Measurements from ENCODE around the gene GRHPR. TPM values are rescaled to one million over a fixed set of nuclear protein-coding genes. Genes with fewer than 3 reads are reported as not detected.

Gene GRHPR
- total RNA-seq, 1 experiment from 2014 or later: 80.7 TPM

- H3K4me3 Mint-ChIP-seq: no peak overlapping the region
- ChIA-PET CTCF (interaction anchor here (1.1 kb wide), 1 partner anchor 46 kb away, joined by 3 read pairs; no protein-coding TSS in a partner anchor), POLR2A (interaction anchor here (1.1 kb wide), 1 partner anchor 8 kb away, joined by 3 read pairs; the partner anchor contains the start of gene ZBTB5)
Measured at GRCh38 chr9:37456817-37457216, 34.3 kb downstream of the GRHPR start.

GRCh38 chr9:37464006-37464405 lies 41.5 kb downstream of the GRHPR start:
- CTCF ChIA-PET: interaction anchor here (0.6 kb wide), 1 partner anchor 18 kb away, joined by 3 read pairs; no protein-coding TSS in a partner anchor
- no peaks in the 10 kb centered on the region for H3K27me3 Mint-ChIP-seq (ENCODE audit: low read depth)
- H3K36me3 Mint-ChIP-seq: peaks cover 12% of the 10 kb centered on the region
- TF ChIP-seq ZMAT4 (CRISPR knock-in tag; IDR thresholded peaks at IDR 0.05) (no peak), RELA (CRISPR knock-in tag; IDR thresholded peaks at IDR 0.05; ENCODE audit: borderline replicate concordance) (no peak), CREM (CRISPR knock-in tag; IDR thresholded peaks at IDR 0.05) (no peak), NFATC4 (CRISPR knock-in tag; IDR thresholded peaks at IDR 0.05) (no peak), GABPB1 (CRISPR knock-in tag; IDR thresholded peaks at IDR 0.05) (no peak), ZNF396 (CRISPR knock-in tag; IDR thresholded peaks at IDR 0.05; ENCODE audit: borderline replicate concordance) (no peak), FOXJ3 (CRISPR knock-in tag; IDR thresholded peaks at IDR 0.05; ENCODE audit: borderline replicate concordance) (no peak), CTCF (IDR thresholded peaks at IDR 0.05) (no peak), MXD4 (CRISPR knock-in tag; IDR thresholded peaks at IDR 0.05; ENCODE audit: borderline replicate concordance) (no peak), ESRRA (CRISPR knock-in tag; IDR thresholded peaks at IDR 0.05; ENCODE audit: borderline replicate concordance) (no peak), SMAD3 (CRISPR knock-in tag; IDR thresholded peaks at IDR 0.05; ENCODE audit: borderline replicate concordance) (no peak), MLX (CRISPR knock-in tag; IDR thresholded peaks at IDR 0.05) (no peak), TP53 (CRISPR knock-in tag; IDR thresholded peaks at IDR 0.05) (no peak), PREB (CRISPR knock-in tag; IDR thresholded peaks at IDR 0.05; ENCODE audit: borderline replicate concordance) (no peak), RORB (CRISPR knock-in tag; IDR thresholded peaks at IDR 0.05) (no peak), NFYB (CRISPR knock-in tag; conservative IDR thresholded peaks at IDR 0.05; ENCODE audit: low read depth) (no peak), ATF2 (CRISPR knock-in tag; IDR thresholded peaks at IDR 0.05; ENCODE audit: borderline replicate concordance, low read depth) (no peak)
- ATAC-seq (no peak), DNase-seq (ENCODE audit: low spot score) (no peak)
- H3K4me3 Mint-ChIP-seq: peak overlapping the region; percentile 98
- no peaks in the 10 kb centered on the region for H3K9me3 Mint-ChIP-seq
- POLR2A ChIA-PET: no interaction called here
- H3K4me1 Mint-ChIP-seq: peaks cover 31% of the 10 kb centered on the region
- H3K27ac Mint-ChIP-seq: peak overlapping the region; percentile 99

More at GRCh38 chr9:37456817-37457216, 34.3 kb downstream of the GRHPR start:
- H3K27me3 Mint-ChIP-seq (ENCODE audit: low read depth): no peaks in the 10 kb centered on the region
- peaks cover 19% of the 10 kb centered on the region for H3K4me1 Mint-ChIP-seq
- DNase-seq (ENCODE audit: low spot score): no peak
- peaks cover 10% of the 10 kb centered on the region for H3K36me3 Mint-ChIP-seq
- no peak for ATAC-seq
- no peaks in the 10 kb centered on the region; the same call in 1 of the 2 replicates for H3K9me3 Mint-ChIP-seq
- no peak overlapping the region for H3K27ac Mint-ChIP-seq
- TF ChIP-seq IRF2 (CRISPR knock-in tag; IDR thresholded peaks at IDR 0.05; ENCODE audit: borderline replicate concordance, low read depth): no peak
- no peak for TF ChIP-seq IRF1 (CRISPR knock-in tag; IDR thresholded peaks at IDR 0.05)
- no peak for TF ChIP-seq NR1H2 (CRISPR knock-in tag; IDR thresholded peaks at IDR 0.05)
- TF ChIP-seq RELA (CRISPR knock-in tag; IDR thresholded peaks at IDR 0.05; ENCODE audit: borderline replicate concordance): no peak
- no peak for TF ChIP-seq CREB1 (CRISPR knock-in tag; IDR thresholded peaks at IDR 0.05)
- TF ChIP-seq FOXP1 (CRISPR knock-in tag; IDR thresholded peaks at IDR 0.05; ENCODE audit: borderline replicate concordance): no peak
- TF ChIP-seq NFYB (CRISPR knock-in tag; conservative IDR thresholded peaks at IDR 0.05; ENCODE audit: low read depth): no peak
- no peak for TF ChIP-seq GABPB1 (CRISPR knock-in tag; IDR thresholded peaks at IDR 0.05)
- TF ChIP-seq ZNF396 (CRISPR knock-in tag; IDR thresholded peaks at IDR 0.05; ENCODE audit: borderline replicate concordance): no peak
- TF ChIP-seq ZNF671 (CRISPR knock-in tag; IDR thresholded peaks at IDR 0.05): no peak

Data from WTC11 (cell line).